Naive thymus-derived CD8-positive, alpha-beta T cell (primary cell): ENCODE measurements around the gene RPL29. TPM values are rescaled to one million over a fixed set of nuclear protein-coding genes. Genes with fewer than 3 reads are reported as not detected.

Experiments used
- ATAC-seq, 2 donors: fragments of 150-1000 bp; cut with Tn5 transposase in 1 of 2; sonication (Bioruptor Pico), chemical (Tn5 transposase) in 1 of 2; 1 replicate in 1 of 2; 2 replicates in 1 of 2; pipeline ENCODE4 v1.10.0; 2021; ENCODE audit warnings: mild to moderate bottlenecking in 2 of 2, moderate library complexity in 2 of 2
- POLR2A ChIA-PET: fragments of 350-600 bp; sonication (Branson Sonifier 250); formaldehyde crosslinking; loops from one replicate; lab custom pipeline; 2021; ENCODE audit warnings: antibody characterized with exemption; lab: Charles Lee
- DNase-seq, 10 donors: peaks; one replicate each; pipeline versions ENCODE4 v3.0.0 to v3.0.0-alpha.2; 2020 to 2022
- H3K27ac Mint-ChIP-seq, 10 donors: one replicate each; pipeline ENCODE4 v1.8.0; 2020 to 2022; ENCODE audit warnings: mild to moderate bottlenecking in 10 of 10, mixed read lengths in 10 of 10, moderate library complexity in 4 of 10, inconsistent platforms in 1 of 10
- H3K27me3 Mint-ChIP-seq, 5 donors: one replicate each; pipeline ENCODE4 v1.8.0; 2021 to 2022; ENCODE audit warnings: mixed read lengths in 5 of 5
- H3K36me3 Mint-ChIP-seq, 3 donors: one replicate each; pipeline ENCODE4 v1.8.0; 2020 to 2022; ENCODE audit warnings: mixed read lengths in 3 of 3, mild to moderate bottlenecking in 2 of 3, inconsistent platforms in 1 of 3
- H3K4me1 Mint-ChIP-seq, 4 donors: one replicate each; pipeline ENCODE4 v1.8.0; 2021 to 2022; ENCODE audit warnings: mixed read lengths in 4 of 4
- H3K4me3 Mint-ChIP-seq, 10 donors: one replicate each; pipeline ENCODE4 v1.8.0; 2020 to 2022; ENCODE audit warnings: mild to moderate bottlenecking in 10 of 10, mixed read lengths in 10 of 10, moderate library complexity in 6 of 10, inconsistent platforms in 1 of 10
- H3K9me3 Mint-ChIP-seq, 9 donors: one replicate each; pipeline ENCODE4 v1.8.0; 2020 to 2022; ENCODE audit warnings: mixed read lengths in 9 of 9, mild to moderate bottlenecking in 3 of 9, inconsistent platforms in 1 of 9, moderate library complexity in 1 of 9
- polyA plus RNA-seq, 3 donors: library from polyadenylated mRNA; unstranded; fragments of 300-500 nt; fragmentation: Illumina TruSeq; gene quantifications; one replicate each; pipeline ENCODE4 v1.2.3, GENCODE V29; 2021
- total RNA-seq, 8 experiments: library from RNA in 2 of 8; stranded (reverse) in 2 of 8; gene quantifications; one replicate each; pipeline ENCODE4 v1.2.3 and lab custom pipeline; 2021 to 2026

Gene RPL29
- total and polyA plus RNA-seq, 5 experiments from 2014 or later, result 1,232 to 1,741 (median 1,632) TPM

DNA sequence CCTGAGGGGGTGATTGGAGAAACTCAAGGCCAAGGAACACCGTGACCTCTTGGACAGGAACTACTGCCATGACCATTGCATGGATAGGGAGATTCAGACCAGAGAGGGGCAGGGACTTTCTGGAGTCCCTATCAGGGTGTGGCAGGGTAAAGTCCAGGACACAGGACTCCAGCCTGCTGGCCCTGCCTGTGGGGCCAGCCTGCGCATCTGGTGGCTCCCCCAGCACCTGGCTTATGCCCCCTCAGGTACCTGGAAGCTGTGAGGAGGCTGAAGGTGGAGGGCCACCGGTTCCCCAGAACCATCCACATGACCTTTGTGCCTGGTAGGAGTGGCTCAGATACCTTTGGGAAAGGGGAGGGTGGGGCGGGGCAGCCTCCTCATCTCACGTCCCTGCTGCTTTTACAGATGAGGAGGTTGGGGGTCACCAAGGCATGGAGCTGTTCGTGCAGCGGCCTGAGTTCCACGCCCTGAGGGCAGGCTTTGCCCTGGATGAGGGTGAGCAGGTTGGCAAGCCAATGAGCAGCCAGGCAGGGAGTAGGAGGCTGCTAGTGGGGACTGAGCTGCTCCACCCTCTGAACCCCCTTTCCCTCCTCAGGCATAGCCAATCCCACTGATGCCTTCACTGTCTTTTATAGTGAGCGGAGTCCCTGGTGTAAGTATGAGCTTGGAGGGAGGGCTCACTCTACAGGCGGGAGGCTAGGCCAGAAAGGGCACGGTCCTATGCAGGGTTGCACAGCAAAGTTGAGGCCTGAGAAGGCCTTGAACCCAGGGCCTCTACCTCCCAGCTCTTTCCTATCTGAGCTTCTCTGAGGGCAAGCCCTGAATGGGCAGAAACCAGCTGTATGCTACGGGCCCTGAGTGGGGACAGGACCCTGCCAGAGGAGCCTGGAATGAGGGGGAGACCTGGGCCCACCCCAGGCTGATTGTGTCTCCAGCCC, 9.4 kb downstream of the RPL29 start:
- Mint-ChIP-seq H3K4me1 (peaks cover 14 to 27% (median 23%) of the 10 kb centered on the region in 4 donors), H3K27me3 (no peaks in the 10 kb centered on the region), H3K36me3 (peaks cover 0 to 2% (median 0%) of the 10 kb centered on the region in 3 donors), H3K27ac (peak overlapping the region in 7 of 10 donors; percentile 7 to 74 (median 28)), H3K4me3 (peak overlapping the region in 1 of 10 donors; percentile 24), H3K9me3 (no peaks in the 10 kb centered on the region)
- ATAC-seq (no peak), DNase-seq (no peak)
- POLR2A ChIA-PET, result interaction anchor here (0.7 to 2.0 kb wide), 4 partner anchors 9 to 1376 kb away, joined by 3 to 9 read pairs (median 5); partner anchors contain the start of gene RPL29

DNA sequence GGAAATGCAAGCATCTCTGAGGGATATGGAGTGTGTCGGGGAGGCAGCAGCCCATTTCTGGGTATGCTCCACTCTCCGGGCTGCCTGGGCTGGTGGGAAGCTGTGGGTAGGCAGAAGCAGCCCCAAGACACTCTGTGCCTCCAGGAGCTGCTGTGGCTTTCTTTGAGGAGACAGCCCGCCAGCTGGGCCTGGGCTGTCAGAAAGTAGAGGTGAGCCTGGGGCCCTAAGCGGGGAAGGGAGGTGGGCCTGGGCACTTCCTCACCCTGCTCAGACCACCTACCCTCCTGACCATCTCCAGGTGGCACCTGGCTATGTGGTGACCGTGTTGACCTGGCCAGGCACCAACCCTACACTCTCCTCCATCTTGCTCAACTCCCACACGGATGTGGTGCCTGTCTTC, 10.6 kb downstream of the RPL29 start:
- ATAC-seq (no peak), DNase-seq (no peak)
- POLR2A ChIA-PET, result interaction anchor here (0.6 to 3.6 kb wide), 5 partner anchors 8 to 260 kb away, joined by 4 to 41 read pairs (median 5); partner anchors contain the start of genes ABHD14B, PARP3 and RPL29
- Mint-ChIP-seq H3K27me3 (no peaks in the 10 kb centered on the region), H3K36me3 (no peaks in the 10 kb centered on the region), H3K4me3 (peak overlapping the region in 6 of 10 donors; percentile 26 to 50 (median 36)), H3K27ac (peak overlapping the region; percentile 12 to 85 (median 74)), H3K4me1 (peaks cover 14 to 32% (median 28%) of the 10 kb centered on the region in 4 donors), H3K9me3 (no peaks in the 10 kb centered on the region)

DNA sequence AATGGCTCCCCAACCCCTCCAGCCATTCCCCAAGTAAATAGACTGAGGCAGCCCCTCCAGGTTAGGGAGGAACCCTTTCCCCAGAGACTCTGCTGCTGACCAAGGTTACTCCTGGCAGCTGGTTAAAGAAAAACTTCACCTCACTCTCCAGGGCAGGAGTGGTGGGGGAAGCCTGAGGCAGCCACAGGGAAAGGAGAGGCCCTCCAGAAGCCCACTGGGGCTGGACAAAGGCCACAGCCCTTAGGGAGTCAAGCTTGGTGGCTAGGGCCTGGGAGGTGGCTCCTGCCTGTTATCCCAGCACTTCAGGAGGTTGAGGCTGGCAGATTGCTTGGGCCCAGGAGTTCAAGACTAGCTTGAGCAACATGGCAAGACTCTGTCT, 11.4 kb downstream of the RPL29 start:
- DNase-seq (no peak), ATAC-seq (no peak)
- Mint-ChIP-seq H3K4me1 (peaks cover 14 to 32% (median 28%) of the 10 kb centered on the region in 4 donors), H3K27ac (peak overlapping the region in 9 of 10 donors; percentile 52 to 94 (median 83)), H3K9me3 (no peaks in the 10 kb centered on the region), H3K27me3 (no peaks in the 10 kb centered on the region), H3K4me3 (peak overlapping the region; percentile 53 to 99 (median 89)), H3K36me3 (no peaks in the 10 kb centered on the region)
- POLR2A ChIA-PET, result interaction anchor here (2.3 to 3.6 kb wide), 4 partner anchors 9 to 72 kb away, joined by 8 to 41 read pairs (median 24); partner anchors contain the start of genes ABHD14A, ABHD14B, DUSP7 and RPL29

DNA sequence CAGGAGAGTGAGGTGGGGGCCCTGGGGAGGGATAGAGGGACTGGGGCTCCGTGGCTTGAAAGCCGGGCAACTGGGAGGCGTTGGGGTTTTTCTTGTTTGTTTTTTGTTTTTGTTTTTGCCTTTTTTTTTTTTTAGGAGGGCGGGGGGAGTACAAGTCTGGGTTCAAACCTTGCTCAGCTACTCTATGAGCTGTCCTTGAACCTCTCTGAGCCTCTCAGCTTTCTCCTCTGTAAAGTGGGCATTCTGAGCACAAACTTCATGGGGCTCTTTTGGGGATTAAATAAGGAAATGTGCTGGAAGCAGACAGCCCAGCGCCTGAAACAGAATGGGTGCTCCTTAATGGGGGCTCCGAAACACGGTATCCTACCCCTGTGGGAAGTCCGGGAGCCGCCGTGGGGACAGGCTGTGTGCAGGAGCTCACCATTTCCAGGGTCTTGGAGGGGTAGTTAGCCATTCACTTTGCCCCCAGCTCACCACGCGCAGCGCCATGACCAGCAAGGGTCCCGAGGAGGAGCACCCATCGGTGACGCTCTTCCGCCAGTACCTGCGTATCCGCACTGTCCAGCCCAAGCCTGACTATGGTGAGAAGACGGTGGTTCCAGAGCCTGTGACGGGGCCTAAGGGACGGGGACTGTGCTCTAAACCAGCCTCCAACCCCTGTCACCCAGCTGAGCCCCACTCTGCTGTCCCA, 12.0 kb downstream of the RPL29 start:
- POLR2A ChIA-PET, result interaction anchor here (0.5 to 3.6 kb wide), 14 partner anchors 8 to 476 kb away, joined by 3 to 41 read pairs (median 5); partner anchors contain the start of genes ABHD14A, ABHD14B, DUSP7 and GLYCTK
- Mint-ChIP-seq H3K4me3 (peak overlapping the region; percentile 83 to 99 (median 94)), H3K27me3 (no peaks in the 10 kb centered on the region), H3K27ac (peak overlapping the region; percentile 70 to 94 (median 92)), H3K36me3 (no peaks in the 10 kb centered on the region), H3K4me1 (peaks cover 8 to 34% (median 28%) of the 10 kb centered on the region in 4 donors), H3K9me3 (no peaks in the 10 kb centered on the region)
- DNase-seq (no peak), ATAC-seq (no peak)

DNA sequence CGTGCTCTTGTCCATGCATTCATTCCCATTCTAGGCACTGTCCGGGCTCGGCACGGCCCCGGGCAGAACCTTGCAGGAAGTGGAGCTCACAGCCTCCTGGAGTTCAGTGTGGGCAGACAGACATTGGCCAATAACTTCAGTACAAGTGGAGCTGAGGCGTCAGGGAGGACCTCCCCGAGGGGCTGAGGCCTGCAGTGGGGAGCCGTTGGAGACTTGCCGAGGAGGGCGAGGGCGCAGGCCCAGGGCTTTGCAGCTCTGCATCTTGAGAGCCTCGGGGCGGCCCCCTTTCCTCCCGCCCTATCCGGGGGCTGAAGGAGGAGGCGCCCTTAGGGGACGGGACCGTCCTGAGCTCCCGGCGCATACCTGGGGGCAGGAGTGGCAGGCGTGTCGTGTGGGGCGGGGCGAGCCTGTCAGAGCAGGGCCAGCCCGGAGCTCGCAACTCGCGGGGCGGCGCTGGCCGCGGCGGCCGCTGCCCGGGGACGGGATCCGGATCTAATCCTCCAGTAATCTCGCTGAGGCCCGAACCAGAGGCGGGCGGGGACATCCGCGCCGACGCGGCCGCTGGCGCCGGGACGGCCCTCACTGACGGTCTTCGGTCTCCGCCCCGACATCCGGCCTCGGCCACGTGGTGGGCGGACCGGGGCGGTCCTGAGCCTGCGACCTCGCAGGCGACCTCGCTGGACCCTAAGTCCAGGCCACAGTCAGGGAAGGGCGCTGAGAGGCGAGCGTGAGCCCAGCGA, 12.7 kb downstream of the RPL29 start, which contains the start of gene ACY1:
ACY1 (plus strand) TSS at position 698 of the 740 bp plus-strand sequence. CDS start 530 bp downstream, outside the sequence.
- no peaks in the 10 kb centered on the region for H3K27me3 Mint-ChIP-seq
- H3K4me3 Mint-ChIP-seq, result peak within 1 kb of the TSS; percentile 86 to 99 (median 94)
- DNase-seq, result peak; percentile 44 to 79 (median 66)
- peak; percentile 85 to 88 for ATAC-seq
- H3K27ac Mint-ChIP-seq, result peak within 1 kb of the TSS; percentile 91 to 95 (median 94)
- POLR2A ChIA-PET, result interaction anchor here (0.5 to 3.6 kb wide), 21 partner anchors 8 to 475 kb away, joined by 3 to 41 read pairs (median 5); partner anchors contain the start of genes ABHD14A, ABHD14B, DUSP7 and GLYCTK
- H3K9me3 Mint-ChIP-seq, result no peaks in the 10 kb centered on the region
- H3K4me1 Mint-ChIP-seq, result peaks cover 6 to 36% (median 28%) of the 10 kb centered on the region in 4 donors
- no peaks in the 10 kb centered on the region for H3K36me3 Mint-ChIP-seq

DNA sequence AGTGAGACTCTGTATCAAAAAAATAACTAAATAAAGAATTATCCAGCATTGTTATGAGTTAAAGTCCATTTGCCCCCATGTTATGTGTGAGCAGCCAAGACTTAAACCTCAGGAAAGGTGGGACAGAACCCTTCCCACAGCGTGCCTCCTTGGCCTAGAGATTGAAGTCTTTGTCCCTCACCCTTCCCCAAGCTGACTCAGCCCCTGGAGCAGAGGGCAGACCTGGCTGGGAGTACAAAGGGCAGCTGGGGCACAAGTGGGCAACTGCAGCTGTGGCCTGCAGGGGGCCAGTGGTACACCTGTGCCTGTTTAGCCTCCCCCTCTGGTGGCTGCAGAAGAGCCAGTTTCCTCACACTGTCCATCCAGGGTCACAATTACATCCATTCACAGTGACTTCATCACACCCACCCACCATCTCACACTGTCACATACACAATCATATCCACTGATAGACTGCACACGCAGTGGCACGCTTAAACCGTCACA, 13.3 kb downstream of the RPL29 start:
- Mint-ChIP-seq H3K4me3 (peak overlapping the region; percentile 86 to 99 (median 94)), H3K27ac (peak overlapping the region; percentile 91 to 95 (median 94)), H3K9me3 (no peaks in the 10 kb centered on the region), H3K4me1 (peaks cover 9 to 42% (median 32%) of the 10 kb centered on the region in 4 donors), H3K36me3 (no peaks in the 10 kb centered on the region), H3K27me3 (no peaks in the 10 kb centered on the region)
- ATAC-seq (peak; percentile 37 to 38), DNase-seq (peak in 1 of 10 donors; percentile 23)
- POLR2A ChIA-PET, result interaction anchor here (0.6 to 3.6 kb wide), 18 partner anchors 7 to 305 kb away, joined by 3 to 41 read pairs (median 5); partner anchors contain the start of genes ABHD14A, ABHD14B, DUSP7 and GLYCTK

DNA sequence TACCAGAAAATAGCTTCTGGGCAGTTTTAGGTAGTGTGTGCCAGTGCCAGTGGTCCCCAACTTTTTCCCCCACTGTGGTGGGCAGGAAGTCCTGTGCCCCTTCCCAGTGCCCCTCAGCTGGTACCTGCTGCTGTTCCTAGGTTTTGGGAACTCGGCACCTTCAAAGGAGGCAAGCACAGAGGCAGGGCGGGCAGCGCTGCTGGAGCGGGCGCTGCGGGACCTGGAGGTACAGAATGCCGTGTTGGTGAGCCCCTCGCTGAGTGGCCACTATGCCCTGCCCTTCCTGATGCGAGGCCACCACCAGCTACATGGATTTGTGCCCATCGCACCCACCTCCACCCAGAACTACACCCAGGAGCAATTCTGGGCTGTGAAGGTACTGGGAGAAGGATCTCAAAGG, 15.4 kb downstream of the RPL29 start:
- Mint-ChIP-seq H3K36me3 (no peaks in the 10 kb centered on the region), H3K9me3 (no peaks in the 10 kb centered on the region), H3K27ac (no peak overlapping the region), H3K27me3 (no peaks in the 10 kb centered on the region), H3K4me1 (peaks cover 20 to 58% (median 50%) of the 10 kb centered on the region in 4 donors), H3K4me3 (no peak overlapping the region)
- DNase-seq (no peak), ATAC-seq (no peak)
- POLR2A ChIA-PET, result interaction anchor here (1.0 to 2.1 kb wide), 5 partner anchors 9 to 73 kb away, joined by 3 to 5 read pairs (median 3); no protein-coding TSS in a partner anchor

DNA sequence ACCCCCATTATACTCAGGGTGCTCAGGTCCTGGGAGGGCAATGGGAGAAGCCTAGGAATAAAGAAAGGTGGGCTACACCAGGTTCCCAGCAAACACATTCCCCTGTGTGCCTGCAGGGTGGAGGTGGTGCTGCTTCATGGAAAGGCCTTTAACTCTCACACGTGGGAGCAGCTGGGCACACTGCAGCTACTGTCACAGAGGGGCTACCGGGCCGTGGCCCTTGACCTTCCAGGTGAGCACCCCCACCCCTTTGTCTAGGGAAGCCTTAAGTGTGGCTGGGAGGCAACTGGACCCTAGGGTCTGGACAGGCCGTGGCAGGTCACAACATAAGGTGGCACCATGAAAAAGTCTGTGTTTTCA, 17.6 kb downstream of the RPL29 start:
- POLR2A ChIA-PET, result interaction anchor here (1.3 kb wide), 1 partner anchor 15 kb away, joined by 4 read pairs; no protein-coding TSS in a partner anchor
- Mint-ChIP-seq H3K27me3 (no peaks in the 10 kb centered on the region), H3K27ac (peak overlapping the region in 4 of 10 donors; percentile 31 to 90 (median 57)), H3K4me3 (no peak overlapping the region), H3K9me3 (no peaks in the 10 kb centered on the region), H3K4me1 (peaks cover 29 to 62% (median 55%) of the 10 kb centered on the region in 4 donors), H3K36me3 (no peaks in the 10 kb centered on the region)
- no peak for ATAC-seq
- DNase-seq, result no peak

DNA sequence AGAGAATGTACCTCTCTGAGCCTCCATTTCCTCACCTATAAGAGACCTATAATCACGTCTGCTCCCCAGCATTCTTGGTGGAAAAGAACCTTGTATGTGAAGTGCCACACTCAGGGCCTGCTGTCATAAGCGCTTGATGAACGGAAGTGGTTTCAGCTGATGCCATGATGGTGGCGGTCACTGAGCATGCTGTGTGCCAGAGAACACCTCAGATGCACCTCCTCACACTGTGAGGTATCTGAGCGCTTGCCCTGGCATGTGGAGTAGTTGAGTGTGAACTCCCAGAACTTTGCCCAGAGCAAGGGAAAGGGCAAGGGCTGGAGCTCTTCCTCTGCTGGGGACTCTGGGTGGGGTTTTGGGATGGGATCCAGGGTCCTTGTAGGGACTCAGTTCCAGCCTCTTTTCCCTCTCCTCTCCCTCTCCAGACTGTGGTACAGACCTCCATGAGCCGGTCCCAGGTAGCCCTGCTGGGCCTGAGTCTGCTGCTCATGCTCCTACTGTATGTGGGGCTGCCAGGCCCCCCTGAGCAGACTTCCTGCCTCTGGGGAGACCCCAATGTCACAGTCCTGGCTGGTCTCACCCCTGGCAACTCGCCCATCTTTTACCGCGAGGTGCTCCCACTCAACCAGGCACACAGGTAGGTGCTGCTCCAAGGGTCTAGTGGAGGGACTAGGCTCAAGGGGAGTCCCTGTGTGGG, 18.1 kb downstream of the RPL29 start:
- Mint-ChIP-seq H3K36me3 (no peaks in the 10 kb centered on the region), H3K9me3 (no peaks in the 10 kb centered on the region), H3K4me1 (peaks cover 25 to 59% (median 50%) of the 10 kb centered on the region in 4 donors), H3K27me3 (no peaks in the 10 kb centered on the region), H3K4me3 (peak overlapping the region; percentile 7 to 95 (median 70)), H3K27ac (peak overlapping the region; percentile 44 to 90 (median 78))
- ATAC-seq (peak; percentile 38 to 70), DNase-seq (peak in 7 of 10 donors; percentile 30 to 74 (median 56))
- POLR2A ChIA-PET, result interaction anchor here (1.3 kb wide), 2 partner anchors 9 to 15 kb away, joined by 4 to 7 read pairs; no protein-coding TSS in a partner anchor

DNA sequence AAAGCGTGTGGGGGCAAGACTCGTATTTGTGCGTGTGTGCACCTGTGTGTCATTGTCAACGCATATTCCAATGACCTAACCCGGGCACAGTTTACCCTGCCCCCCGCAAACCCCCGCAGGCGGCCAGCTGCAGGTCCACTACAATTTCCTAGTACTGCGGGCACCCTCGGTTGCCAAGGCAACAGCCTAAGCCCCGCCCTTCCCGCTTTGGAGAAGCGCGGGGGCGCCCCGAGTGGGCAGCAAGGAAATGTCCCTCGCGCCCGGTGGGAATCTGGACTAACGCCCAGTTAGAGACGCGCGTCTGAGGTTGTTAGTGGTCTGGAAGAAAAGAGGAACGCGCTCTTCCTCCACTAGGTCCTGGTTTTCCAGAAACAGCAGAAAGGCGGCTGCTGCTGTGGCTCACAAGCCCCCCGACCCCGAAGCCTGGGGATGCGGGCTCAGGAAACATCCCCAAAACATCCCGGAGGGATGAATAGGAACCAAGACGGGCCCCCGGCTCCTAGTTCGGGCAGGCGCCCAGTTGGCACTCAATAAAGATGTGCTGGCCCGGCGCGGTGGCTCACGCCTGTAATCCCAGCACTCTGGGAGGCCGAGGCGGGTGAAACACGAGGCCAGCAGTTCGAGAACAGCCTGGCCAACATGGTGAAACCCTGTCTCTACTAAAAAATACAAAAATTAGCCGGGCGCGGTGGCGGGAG, 19.7 kb downstream of the RPL29 start:
- no peaks in the 10 kb centered on the region for H3K27me3 Mint-ChIP-seq
- H3K27ac Mint-ChIP-seq, result peak overlapping the region; percentile 77 to 96 (median 90)
- H3K4me3 Mint-ChIP-seq, result peak overlapping the region; percentile 82 to 95 (median 91)
- peaks cover 23 to 52% (median 41%) of the 10 kb centered on the region in 4 donors for H3K4me1 Mint-ChIP-seq
- peak in 2 of 10 donors; percentile 17 to 48 for DNase-seq
- ATAC-seq, result no peak
- H3K36me3 Mint-ChIP-seq, result no peaks in the 10 kb centered on the region
- no peaks in the 10 kb centered on the region for H3K9me3 Mint-ChIP-seq
- POLR2A ChIA-PET, result interaction anchor here (0.6 to 5.3 kb wide), 8 partner anchors 8 to 1660 kb away, joined by 3 to 42 read pairs (median 6); partner anchors contain the start of genes ACY1, PARP3, RPL29 and RRP9
